HG03571 (cell line): ENCODE measurements around the gene TH.
"Not testable (repeated sequence)": the region's sequence is repeated elsewhere in the genome, so short reads cannot be mapped to it uniquely, and the experiment has no call there.

Source experiments
- ATAC-seq: cut with Tn5 transposase; IDR thresholded peaks from one replicate; pipeline ENCODE4 v1.9.1; 2021; ENCODE audit not compliant: unreplicated experiment

Gene TH

GRCh38 chr11:2179516-2179915, 7.9 kb upstream of the TH start:
- no peak for ATAC-seq

GRCh38 chr11:2178906-2179494, 7.4 kb upstream of the TH start:
- no peak for ATAC-seq

- ATAC-seq, result not testable (repeated sequence)
Observed at GRCh38 chr11:2178055-2178773, 6.6 kb upstream of the TH start.

GRCh38 chr11:2177076-2177475, 5.5 kb upstream of the TH start:
- ATAC-seq, result no peak

GRCh38 chr11:2176389-2176900, 4.8 kb upstream of the TH start:
- ATAC-seq, result no peak

- ATAC-seq, result no peak
Observed at GRCh38 chr11:2175659-2176058, 4.0 kb upstream of the TH start.

- no peak for ATAC-seq
Observed at GRCh38 chr11:2174361-2174760, 2.7 kb upstream of the TH start.

GRCh38 chr11:2173761-2174160, 2.1 kb upstream of the TH start:
- ATAC-seq, result no peak

- no peak for ATAC-seq
Observed at GRCh38 chr11:2173150-2173693, 1.6 kb upstream of the TH start.

- no peak for ATAC-seq
Observed at GRCh38 chr11:2172676-2173075, 1.1 kb upstream of the TH start.

GRCh38 chr11:2169626-2170570, 1.7 kb downstream of the TH start:
- no peak for ATAC-seq

- no peak for ATAC-seq
Observed at GRCh38 chr11:2169005-2169378, 2.6 kb downstream of the TH start.

- no peak for ATAC-seq
Observed at GRCh38 chr11:2168286-2169004, 3.2 kb downstream of the TH start.

GRCh38 chr11:2167141-2168045, 4.2 kb downstream of the TH start:
- no peak for ATAC-seq

GRCh38 chr11:2166091-2166851, 5.3 kb downstream of the TH start:
- ATAC-seq, result no peak

GRCh38 chr11:2165571-2165970, 6.0 kb downstream of the TH start:
- ATAC-seq, result no peak

GRCh38 chr11:2164861-2165555, 6.6 kb downstream of the TH start:
- no peak for ATAC-seq

GRCh38 chr11:2164081-2164480, 7.5 kb downstream of the TH start:
- ATAC-seq, result no peak
